Cardiac muscle cell (in vitro differentiated cells and primary cell): ENCODE measurements around the gene HPSE2. TPM values are rescaled to one million over a fixed set of nuclear protein-coding genes. Genes with fewer than 3 reads are reported as not detected.

Source experiments
- DNase-seq, 2 donors: peaks; one replicate each; pipeline versions ENCODE4 v3.0.0 to v3.0.0-alpha.2; 2010 to 2017; ENCODE audit warnings: low read depth in 1 of 2, low spot score in 1 of 2
- H3K27ac ChIP-seq: fragments of 200-600 bp; sonication (generic); 2 replicates; pipeline ENCODE4 v1.5.1; 2016
- H3K27me3 ChIP-seq: fragments of 200-600 bp; sonication (generic); 2 replicates; pipeline ENCODE4 v1.6.0; 2016; ENCODE audit warnings: control low read depth
- H3K36me3 ChIP-seq: fragments of 200-600 bp; sonication (generic); 2 replicates; pipeline ENCODE4 v1.5.1; 2016; ENCODE audit warnings: control low read depth
- H3K4me1 ChIP-seq: fragments of 200-600 bp; sonication (generic); 2 replicates; pipeline ENCODE4 v1.8.1; 2017; ENCODE audit warnings: low read depth, mild to moderate bottlenecking, mixed run types
- H3K4me3 ChIP-seq: fragments of 200-600 bp; sonication (generic); 2 replicates; pipeline ENCODE4 v1.5.1; 2016; ENCODE audit warnings: mild to moderate bottlenecking
- H3K9me3 ChIP-seq: fragments of 200-600 bp; sonication (generic); 2 replicates; pipeline ENCODE4 v1.5.1; 2017; ENCODE audit warnings: low read depth, mild to moderate bottlenecking, control low read depth
- CTCF ChIP-seq: IDR thresholded peaks from 2 replicates; pipeline ENCODE4 v1.5.1; 2012; ENCODE audit warnings: low read depth, mild to moderate bottlenecking, low read length
- polyA plus RNA-seq: library from polyadenylated mRNA; unstranded; fragments of >200 nt; fragmentation: Nextera tagmentation; extraction: Ambion mirVana; gene quantifications from 2 replicates; pipeline ENCODE4 v1.2.1, GENCODE V29; 2016
- total RNA-seq: library from RNA; depleted of rRNA; stranded (reverse); fragments of >200 nt; gene quantifications from 2 replicates; pipeline ENCODE4 v1.2.3, GENCODE V29; 2016

HPSE2 gene
- total and polyA plus RNA-seq, 2 experiments from 2014 or later: 0.87 to 6.1 TPM

GRCh38 chr10:98980353-98980752 is 255.3 kb downstream of the HPSE2 start:
- Histone ChIP-seq H3K27me3 (no peaks in the 10 kb centered on the region), H3K27ac (no peak overlapping the region), H3K9me3 (no peaks in the 10 kb centered on the region), H3K4me3 (no peak overlapping the region), H3K4me1 (no peaks in the 10 kb centered on the region), H3K36me3 (no peaks in the 10 kb centered on the region)
- TF ChIP-seq CTCF: no peak
- no peak for DNase-seq

GRCh38 chr10:98971464-98971863 is 264.2 kb downstream of the HPSE2 start:
- no peaks in the 10 kb centered on the region for H3K27me3 ChIP-seq
- peak in 1 of 2 donors; percentile 59 for DNase-seq
- no peak for TF ChIP-seq CTCF
- no peaks in the 10 kb centered on the region for H3K36me3 ChIP-seq
- H3K4me3 ChIP-seq: no peak overlapping the region
- H3K4me1 ChIP-seq: no peaks in the 10 kb centered on the region
- H3K27ac ChIP-seq: no peak overlapping the region
- no peaks in the 10 kb centered on the region for H3K9me3 ChIP-seq

GRCh38 chr10:98967601-98968000 is 268.1 kb downstream of the HPSE2 start:
- Histone ChIP-seq H3K27ac (no peak overlapping the region), H3K36me3 (no peaks in the 10 kb centered on the region), H3K4me1 (no peaks in the 10 kb centered on the region), H3K4me3 (no peak overlapping the region), H3K27me3 (no peaks in the 10 kb centered on the region), H3K9me3 (no peaks in the 10 kb centered on the region)
- DNase-seq: peak in 1 of 2 donors; percentile 51
- no peak for TF ChIP-seq CTCF

- H3K4me3 ChIP-seq: no peak overlapping the region
- DNase-seq: no peak
- no peaks in the 10 kb centered on the region for H3K9me3 ChIP-seq
- H3K36me3 ChIP-seq: no peaks in the 10 kb centered on the region
- no peak for TF ChIP-seq CTCF
- no peaks in the 10 kb centered on the region for H3K27me3 ChIP-seq
- no peak overlapping the region for H3K27ac ChIP-seq
- peaks cover 6% of the 10 kb centered on the region for H3K4me1 ChIP-seq
Measured at GRCh38 chr10:98963608-98964007, 272.0 kb downstream of the HPSE2 start.

GRCh38 chr10:98959379-98959778 is 276.3 kb downstream of the HPSE2 start:
- TF ChIP-seq CTCF: no peak
- Histone ChIP-seq H3K4me3 (no peak overlapping the region), H3K9me3 (no peaks in the 10 kb centered on the region), H3K27ac (no peak overlapping the region), H3K4me1 (peaks cover 6% of the 10 kb centered on the region), H3K27me3 (no peaks in the 10 kb centered on the region), H3K36me3 (no peaks in the 10 kb centered on the region)
- no peak for DNase-seq

GRCh38 chr10:98957801-98958200 is 277.9 kb downstream of the HPSE2 start:
- Histone ChIP-seq H3K9me3 (no peaks in the 10 kb centered on the region), H3K4me1 (peaks cover 6% of the 10 kb centered on the region), H3K27me3 (no peaks in the 10 kb centered on the region), H3K4me3 (no peak overlapping the region), H3K36me3 (no peaks in the 10 kb centered on the region), H3K27ac (no peak overlapping the region)
- TF ChIP-seq CTCF: no peak
- DNase-seq: no peak
